SU-DHL-6 (cell line): ENCODE measurements around the gene CFAP206.

Source experiments
- H2AFZ ChIP-seq: fragments of 200-600 bp; sonication (generic); 2 replicates; pipeline ENCODE4 v1.6.1; 2014; ENCODE audit warnings: low read depth, mild to moderate bottlenecking, moderate library complexity, mixed read lengths, antibody characterized with exemption, low read length; ENCODE audit not compliant: severe bottlenecking
- H3F3A ChIP-seq: fragments of 200-600 bp; shearing (Covaris generic); 2 replicates; pipeline ENCODE4 v1.6.0; 2016; ENCODE audit warnings: antibody characterized with exemption, mild to moderate bottlenecking; ENCODE audit not compliant: insufficient read depth
- H3K27ac ChIP-seq: fragments of 200-600 bp; sonication (generic); 2 replicates; pipeline ENCODE4 v1.5.1; 2016; ENCODE audit warnings: low read depth, mild to moderate bottlenecking, low read length, moderate library complexity, mixed read lengths
- H3K27me3 ChIP-seq: fragments of 200-600 bp; sonication (generic), shearing (Covaris generic); 2 replicates; pipeline ENCODE4 v1.6.0; 2014; ENCODE audit warnings: mild to moderate bottlenecking, low read length
- H3K36me3 ChIP-seq: fragments of 200-600 bp; sonication (generic); 2 replicates; pipeline ENCODE4 v1.6.1; 2014; ENCODE audit warnings: mild to moderate bottlenecking, low read length, mixed read lengths
- H3K4me2 ChIP-seq: fragments of 300-600, 200-600 bp; shearing (Covaris generic), sonication (generic); 2 replicates; pipeline ENCODE4 v1.6.0; 2014; ENCODE audit warnings: low read length, low read depth, mild to moderate bottlenecking; ENCODE audit not compliant: poor library complexity, severe bottlenecking
- H3K4me3 ChIP-seq: fragments of 200-600 bp; sonication (generic); 2 replicates; pipeline ENCODE4 v1.5.1; 2014; ENCODE audit warnings: antibody characterized with exemption, low read length, mild to moderate bottlenecking, mixed read lengths; ENCODE audit not compliant: insufficient read depth, poor library complexity, severe bottlenecking
- H3K79me2 ChIP-seq: fragments of 200-600 bp; sonication (generic); 2 replicates; pipeline ENCODE4 v1.6.1; 2014; ENCODE audit warnings: mild to moderate bottlenecking, low read length, moderate library complexity; ENCODE audit not compliant: insufficient read depth
- H3K9ac ChIP-seq: fragments of 200-600 bp; sonication (generic); 2 replicates; pipeline ENCODE4 v1.7.0; 2014; ENCODE audit warnings: mild to moderate bottlenecking, low read length
- H3K9me2 ChIP-seq: fragments of 200-600 bp; sonication (generic); replicated peaks from 2 replicates; pipeline ENCODE4 v1.6.1; 2014; ENCODE audit warnings: low read length; ENCODE audit not compliant: insufficient read depth
- H3K9me3 ChIP-seq: fragments of 200-600 bp; sonication (generic); 2 replicates; pipeline ENCODE4 v1.6.1; 2014; ENCODE audit warnings: low read length, mixed read lengths; ENCODE audit not compliant: insufficient read depth
- H4K20me1 ChIP-seq: fragments of 200-600 bp; sonication (generic); 2 replicates; pipeline ENCODE4 v1.6.1; 2014; ENCODE audit warnings: low read depth, mild to moderate bottlenecking, antibody characterized with exemption, low read length, moderate library complexity, mixed read lengths
- CTCF ChIP-seq: fragments of 200-600 bp; sonication (generic); IDR thresholded peaks from one replicate; pipeline ENCODE4 v1.5.1; 2017; ENCODE audit warnings: antibody characterized with exemption, mild to moderate bottlenecking, low read length, moderate library complexity; ENCODE audit not compliant: insufficient read depth, poor library complexity, severe bottlenecking
- EZH2phosphoT487 ChIP-seq: fragments of 200-600 bp; sonication (generic), shearing (Covaris generic); conservative IDR thresholded peaks from 2 replicates; pipeline ENCODE4 v1.6.1; 2018; ENCODE audit warnings: mild to moderate bottlenecking, antibody characterized with exemption, low read length, moderate library complexity, mixed read lengths

Gene CFAP206

GRCh38 chr6:87473419-87473903 lies 65.7 kb downstream of the CFAP206 start:
- H3K79me2 ChIP-seq = peaks cover 6% of the 10 kb centered on the region; the same call in 1 of the 2 replicates
- H3F3A ChIP-seq = peaks cover 6% of the 10 kb centered on the region; the same call in 1 of the 2 replicates
- H3K4me3 ChIP-seq = peak overlapping the region; percentile 97
- no peak overlapping the region for H3K27ac ChIP-seq
- peak overlapping the region; percentile 99 for H2AFZ ChIP-seq
- H3K9me2 ChIP-seq = no peaks in the 10 kb centered on the region
- no peaks in the 10 kb centered on the region for H4K20me1 ChIP-seq
- H3K9ac ChIP-seq = peak overlapping the region; percentile 88
- TF ChIP-seq EZH2phosphoT487 (no peak), CTCF (no peak)
- H3K36me3 ChIP-seq = no peaks in the 10 kb centered on the region
- no peaks in the 10 kb centered on the region for H3K27me3 ChIP-seq
- H3K9me3 ChIP-seq = no peaks in the 10 kb centered on the region
- peak overlapping the region; percentile 78 for H3K4me2 ChIP-seq

GRCh38 chr6:87481931-87482330 lies 74.2 kb downstream of the CFAP206 start:
- H4K20me1 ChIP-seq = no peaks in the 10 kb centered on the region
- no peaks in the 10 kb centered on the region for H3F3A ChIP-seq
- no peaks in the 10 kb centered on the region for H3K79me2 ChIP-seq
- H3K9ac ChIP-seq = no peak overlapping the region
- H3K9me3 ChIP-seq = no peaks in the 10 kb centered on the region
- H3K27ac ChIP-seq = no peak overlapping the region
- no peaks in the 10 kb centered on the region for H3K9me2 ChIP-seq
- no peak overlapping the region for H3K4me3 ChIP-seq
- H3K36me3 ChIP-seq = no peaks in the 10 kb centered on the region
- H3K4me2 ChIP-seq = no peak overlapping the region
- H2AFZ ChIP-seq = no peak overlapping the region
- no peaks in the 10 kb centered on the region for H3K27me3 ChIP-seq
- TF ChIP-seq EZH2phosphoT487 (no peak), CTCF (no peak)

GRCh38 chr6:87482366-87482765 lies 74.6 kb downstream of the CFAP206 start:
- H3K9me3 ChIP-seq = no peaks in the 10 kb centered on the region
- H3F3A ChIP-seq = no peaks in the 10 kb centered on the region
- H3K4me2 ChIP-seq = no peak overlapping the region
- no peaks in the 10 kb centered on the region for H4K20me1 ChIP-seq
- no peaks in the 10 kb centered on the region for H3K27me3 ChIP-seq
- no peak overlapping the region for H3K9ac ChIP-seq
- TF ChIP-seq EZH2phosphoT487 = no peak
- no peak for TF ChIP-seq CTCF
- H3K36me3 ChIP-seq = no peaks in the 10 kb centered on the region
- H3K4me3 ChIP-seq = no peak overlapping the region
- H3K27ac ChIP-seq = no peak overlapping the region
- no peak overlapping the region for H2AFZ ChIP-seq
- no peaks in the 10 kb centered on the region for H3K79me2 ChIP-seq
- no peaks in the 10 kb centered on the region for H3K9me2 ChIP-seq

GRCh38 chr6:87483929-87484328 lies 76.2 kb downstream of the CFAP206 start:
- no peak overlapping the region for H3K27ac ChIP-seq
- H3K4me3 ChIP-seq = no peak overlapping the region
- TF ChIP-seq EZH2phosphoT487 = no peak
- peak; percentile 54 for TF ChIP-seq CTCF
- no peaks in the 10 kb centered on the region for H3F3A ChIP-seq
- H3K36me3 ChIP-seq = no peaks in the 10 kb centered on the region
- no peak overlapping the region for H3K9ac ChIP-seq
- no peak overlapping the region for H3K4me2 ChIP-seq
- no peaks in the 10 kb centered on the region for H3K9me3 ChIP-seq
- H3K27me3 ChIP-seq = no peaks in the 10 kb centered on the region
- no peaks in the 10 kb centered on the region for H3K79me2 ChIP-seq
- H3K9me2 ChIP-seq = no peaks in the 10 kb centered on the region
- H4K20me1 ChIP-seq = no peaks in the 10 kb centered on the region
- H2AFZ ChIP-seq = no peak overlapping the region
